HG02852 (cell line): ENCODE results near the gene PRKACB.
"Not testable (repeated sequence)": the region's sequence is repeated elsewhere in the genome, so short reads cannot be mapped to it uniquely, and the experiment has no call there.

Source experiments
- ATAC-seq: cut with Tn5 transposase; IDR thresholded peaks from one replicate; pipeline ENCODE4 v1.9.1; 2021; ENCODE audit warnings: mild to moderate bottlenecking, moderate library complexity; ENCODE audit not compliant: unreplicated experiment

PRKACB gene

GRCh38 chr1:84214115-84214956, 70.3 kb downstream of the PRKACB start:
- no peak for ATAC-seq

GRCh38 chr1:84217239-84217638, 73.2 kb downstream of the PRKACB start:
- ATAC-seq = no peak

DNA sequence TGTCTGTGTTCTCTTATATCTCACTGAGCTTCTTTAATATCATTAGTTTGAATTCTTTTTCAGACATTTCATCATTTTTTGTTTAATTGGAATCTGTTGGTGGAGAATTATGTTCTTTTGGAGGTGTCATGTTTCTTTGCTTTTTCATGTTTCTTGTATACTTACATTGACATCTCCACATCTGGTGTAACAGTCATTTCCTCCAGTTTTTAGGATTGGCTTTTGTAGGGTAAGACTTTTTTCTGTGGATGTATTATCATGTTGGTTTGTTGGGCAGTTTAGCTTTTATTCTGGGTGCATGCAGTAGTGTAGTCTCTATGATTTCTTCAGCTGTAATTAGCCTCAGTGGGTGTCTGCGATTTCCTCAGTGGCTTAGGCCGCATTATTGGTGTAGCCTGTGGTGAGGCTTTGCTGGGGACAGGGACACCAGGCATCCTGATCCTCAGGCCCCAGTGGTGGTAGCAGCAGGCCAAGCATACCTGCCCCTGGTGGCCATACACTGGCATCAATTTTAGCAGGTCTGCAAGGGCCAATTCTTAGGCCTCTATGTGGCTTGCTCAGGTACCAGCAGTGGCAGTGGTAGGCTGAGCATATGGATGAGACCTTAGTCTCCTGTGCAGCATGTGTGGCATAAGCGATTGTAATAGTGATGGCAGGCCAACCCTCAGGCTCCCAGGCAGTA, 79.8 kb downstream of the PRKACB start:
- ATAC-seq = no peak

DNA sequence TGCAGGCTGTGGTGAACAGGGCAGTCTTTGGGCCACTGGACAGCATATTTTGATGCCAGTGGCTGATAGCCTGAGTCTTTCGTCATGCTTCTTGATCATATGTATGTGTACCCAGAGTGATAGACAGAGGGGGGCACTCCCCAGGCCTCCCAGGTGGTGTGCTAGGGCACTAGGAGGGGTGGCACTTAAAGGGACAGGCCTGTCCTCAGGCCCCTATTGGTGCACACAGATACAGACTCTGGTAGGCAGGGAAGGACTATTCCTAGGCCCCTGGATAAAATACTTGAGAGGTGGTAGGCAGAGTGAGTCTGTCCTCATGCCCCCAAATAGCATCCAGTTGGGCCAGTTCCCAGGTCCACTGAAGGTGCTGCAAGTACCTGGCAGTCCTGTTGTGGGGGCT, 80.8 kb downstream of the PRKACB start:
- no peak for ATAC-seq

DNA sequence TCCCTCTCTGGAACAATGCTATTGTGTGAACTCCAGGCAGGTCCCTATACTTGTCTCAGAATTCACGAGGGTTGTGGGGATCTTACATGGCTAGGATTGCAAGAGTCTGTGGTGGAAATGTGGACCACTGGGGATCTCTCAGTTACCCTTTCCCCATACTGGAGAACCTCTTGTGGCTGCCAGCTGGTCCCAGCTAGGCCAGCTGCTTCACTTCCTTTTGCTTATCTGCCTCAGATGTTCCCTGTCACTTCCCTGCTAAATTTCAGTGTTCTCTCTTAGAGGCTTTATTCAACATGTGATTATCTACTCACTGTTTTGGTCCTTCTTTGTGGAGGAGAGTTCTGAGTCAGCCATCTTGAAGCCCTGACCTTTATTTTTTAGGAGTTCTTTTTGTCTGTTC, 81.6 kb downstream of the PRKACB start:
- ATAC-seq = no peak

DNA sequence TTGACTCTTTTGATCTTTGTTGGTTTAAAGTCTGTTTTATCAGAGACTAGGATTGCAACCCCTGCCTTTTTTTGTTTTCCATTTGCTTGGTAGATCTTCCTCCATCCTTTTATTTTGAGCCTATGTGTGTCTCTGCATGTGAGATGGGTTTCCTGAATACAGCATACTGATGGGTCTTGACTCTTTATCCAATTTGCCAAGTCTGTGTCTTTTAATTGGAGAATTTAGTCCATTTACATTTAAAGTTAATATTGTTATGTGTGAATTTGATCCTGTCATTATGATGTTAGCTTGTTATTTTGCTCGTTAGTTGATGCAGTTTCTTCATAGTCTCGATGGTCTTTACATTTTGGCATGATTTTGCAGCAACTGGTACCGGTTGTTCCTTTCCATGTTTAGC, 88.6 kb downstream of the PRKACB start:
- ATAC-seq = not testable (repeated sequence)

- no peak for ATAC-seq
Observed at GRCh38 chr1:84236256-84236655, 92.2 kb downstream of the PRKACB start.

GRCh38 chr1:84242641-84243040, 98.6 kb downstream of the PRKACB start:
- ATAC-seq = no peak

- no peak for ATAC-seq
Observed at GRCh38 chr1:84245563-84245962, 101.5 kb downstream of the PRKACB start.

GRCh38 chr1:84246213-84246612, 102.1 kb downstream of the PRKACB start:
- ATAC-seq = no peak

DNA sequence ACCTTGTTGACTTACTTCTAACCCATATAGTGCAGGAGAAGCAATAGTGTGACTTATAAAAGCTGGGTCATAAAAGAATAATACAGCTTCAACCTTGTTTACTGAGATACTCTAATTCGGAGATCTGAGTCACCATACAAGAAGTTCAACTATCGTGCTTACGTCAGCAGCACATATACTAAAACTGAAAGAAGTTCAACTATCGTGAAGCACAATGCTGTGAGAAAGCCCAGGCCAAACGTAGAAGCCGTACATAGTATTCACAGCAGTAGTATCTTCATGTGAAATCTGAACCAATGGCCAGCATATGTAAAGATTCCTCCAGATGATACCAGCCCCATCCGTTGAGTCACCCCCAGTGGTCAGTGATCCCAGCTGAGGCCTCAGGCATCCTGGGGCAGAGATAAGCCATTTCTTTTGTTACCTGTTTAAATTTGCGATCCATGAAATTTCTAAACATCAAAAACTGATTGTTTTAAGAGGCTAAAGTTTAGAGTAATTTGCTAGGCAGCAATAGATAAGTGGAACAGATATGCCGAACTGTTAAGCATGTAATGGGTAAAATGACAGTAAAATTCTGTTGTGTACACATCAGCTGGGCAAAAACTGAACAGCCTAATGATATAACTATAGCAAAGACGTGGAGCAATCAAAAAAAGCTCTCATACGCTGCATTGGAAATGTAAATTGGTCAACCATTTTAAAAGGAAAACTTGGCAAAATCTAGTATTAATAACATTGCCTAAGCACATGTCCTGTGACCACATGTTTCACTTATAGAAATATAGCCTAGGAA, 103.6 kb downstream of the PRKACB start:
- no peak for ATAC-seq

DNA sequence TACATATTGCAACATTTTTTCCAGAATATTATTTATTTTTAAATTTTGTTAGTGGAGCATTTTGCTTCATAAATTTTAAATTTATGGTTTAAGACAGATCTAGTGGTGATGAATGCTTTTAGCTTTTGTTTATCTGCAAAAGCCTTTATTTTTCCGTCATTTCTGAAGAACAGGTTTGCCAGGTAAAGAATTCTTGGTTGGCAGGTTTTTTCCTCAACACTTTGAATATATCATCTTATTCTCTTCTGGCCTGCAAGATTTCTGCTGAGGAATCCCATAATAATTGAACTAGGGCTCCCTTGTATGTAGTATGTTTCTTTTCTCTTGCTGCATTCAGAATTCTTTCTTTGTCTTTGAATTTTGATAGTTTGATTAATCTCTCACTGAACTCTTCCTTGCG, 106.6 kb downstream of the PRKACB start:
- no peak for ATAC-seq

GRCh38 chr1:84253036-84253435, 109.0 kb downstream of the PRKACB start:
- ATAC-seq = no peak

- no peak for ATAC-seq
Observed at GRCh38 chr1:84253891-84254290, 109.8 kb downstream of the PRKACB start.

GRCh38 chr1:84254703-84255238, 110.7 kb downstream of the PRKACB start:
- ATAC-seq = no peak

- ATAC-seq = no peak
Observed at GRCh38 chr1:84255582-84255981, 111.5 kb downstream of the PRKACB start.

DNA sequence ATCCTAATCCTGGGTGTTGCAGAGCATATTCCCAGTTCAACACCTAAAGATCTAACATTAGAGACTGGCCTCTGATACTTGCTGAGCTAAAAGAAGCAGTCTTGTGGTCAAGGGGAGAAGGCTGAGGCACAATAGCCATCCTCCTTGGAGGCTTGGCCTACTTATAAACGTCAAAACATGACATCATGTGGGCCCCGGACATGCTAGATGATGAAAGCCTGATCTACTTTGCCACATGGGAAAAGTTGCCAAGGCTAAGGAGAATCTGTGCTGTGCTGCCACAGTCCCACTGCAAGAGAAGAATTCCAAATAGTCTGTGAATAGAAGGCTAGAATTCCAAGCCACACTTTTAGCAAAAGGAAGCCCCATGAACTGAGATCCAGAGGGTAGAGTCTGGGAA, 113.5 kb downstream of the PRKACB start:
- no peak for ATAC-seq

DNA sequence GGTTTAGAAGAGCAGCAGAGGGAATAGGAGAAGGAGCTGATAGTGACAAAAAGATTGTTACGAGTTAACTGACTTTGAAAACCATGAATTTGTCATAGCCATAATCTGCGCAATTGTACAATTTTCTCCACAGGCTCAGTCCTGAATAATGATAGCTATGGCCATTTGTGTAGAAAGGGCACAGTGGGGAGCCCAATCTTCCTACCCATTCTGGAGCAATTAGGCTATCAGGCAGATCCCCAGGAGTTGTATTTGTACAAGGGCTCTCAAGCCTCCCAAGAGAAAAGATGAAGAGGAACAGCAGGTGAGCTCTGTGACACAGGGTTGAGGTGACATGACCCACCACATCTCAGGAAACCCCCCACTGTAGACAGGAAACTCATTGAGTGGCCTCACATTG, 115.3 kb downstream of the PRKACB start:
- no peak for ATAC-seq

DNA sequence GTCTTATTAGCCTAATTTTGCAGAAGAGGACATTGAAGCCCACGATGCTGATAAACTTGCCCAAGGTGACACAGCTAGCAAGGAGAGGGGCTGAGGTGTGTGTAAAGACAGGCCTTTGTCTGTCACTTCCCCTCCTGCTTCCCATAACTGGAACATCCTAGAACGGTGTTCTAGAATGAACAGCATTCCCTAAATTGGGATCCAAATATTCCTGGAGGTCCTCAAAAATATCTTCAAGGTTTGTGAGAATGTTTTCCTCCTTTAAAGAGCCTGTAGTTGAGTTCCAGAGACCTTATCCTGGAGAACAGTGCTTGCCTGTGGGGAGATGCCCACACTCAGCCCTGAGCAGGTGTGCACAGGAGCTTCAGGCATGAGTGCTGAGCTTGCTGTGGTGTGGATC, 115.9 kb downstream of the PRKACB start:
- no peak for ATAC-seq

DNA sequence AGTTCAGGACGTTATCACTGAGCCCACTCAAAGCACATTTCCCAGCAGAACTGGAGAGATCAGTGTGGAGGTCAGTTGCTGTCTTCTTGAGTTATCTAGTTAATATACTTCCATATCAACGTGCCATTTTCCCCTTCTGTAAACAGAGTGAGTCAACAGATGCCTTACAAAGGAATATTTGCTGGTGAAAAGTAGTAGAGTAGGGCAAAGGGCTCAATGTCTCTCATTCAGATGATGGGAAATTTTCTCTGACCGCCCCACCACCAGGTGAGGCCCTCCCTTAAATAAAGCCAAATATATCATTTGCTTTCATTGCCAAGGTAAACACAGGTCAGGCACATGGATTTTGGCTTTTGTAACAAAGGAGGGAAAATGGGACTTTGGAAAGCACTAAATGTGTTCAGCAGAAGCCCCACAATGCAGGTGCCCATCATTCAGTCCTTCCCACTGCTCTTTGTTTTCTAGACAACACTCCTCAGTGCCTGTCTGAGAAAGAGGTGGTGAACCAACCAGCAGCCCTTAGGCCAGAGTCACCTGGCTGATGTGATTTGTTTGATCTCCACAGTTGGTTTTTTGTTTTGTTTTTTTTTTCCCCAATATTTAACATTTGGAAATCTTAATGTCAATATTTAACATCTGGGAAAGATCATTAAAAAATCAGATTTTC, 116.9 kb downstream of the PRKACB start:
- ATAC-seq = no peak

DNA sequence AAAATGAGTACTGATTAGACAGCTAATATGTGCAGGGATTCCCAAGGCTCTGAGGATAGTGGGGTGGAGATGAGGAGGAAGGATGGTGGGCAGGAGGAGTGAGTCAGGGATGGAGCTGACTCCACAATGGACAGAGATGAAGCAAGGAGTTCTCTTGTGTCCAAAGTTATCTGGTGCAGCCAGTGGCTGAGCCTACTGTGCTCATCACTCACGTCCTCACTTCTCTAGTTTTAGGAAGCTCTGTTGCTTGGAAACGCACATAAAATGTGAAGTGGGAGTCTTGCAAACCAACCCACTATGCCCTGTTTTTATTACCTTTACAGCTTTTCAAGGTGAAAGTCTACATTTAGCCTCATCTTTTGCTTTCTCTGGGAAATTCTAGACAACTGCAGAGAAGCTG, 120.9 kb downstream of the PRKACB start:
- no peak for ATAC-seq
